ENCODE measurements around the gene PLP2. TPM values are rescaled to one million over a fixed set of nuclear protein-coding genes. Genes with fewer than 3 reads are reported as not detected.

Gene PLP2
- total and polyA plus RNA-seq, 2 of the 13 experiments (the other 11 are each of a cell fraction or from before 2014, with no cell fraction given), result 0.40 to 3.6 TPM

- TF ChIP-seq MXD4 (CRISPR knock-in tag; IDR thresholded peaks at IDR 0.05) (peak; percentile 86), FOXC1 (CRISPR knock-in tag; IDR thresholded peaks at IDR 0.05; ENCODE audit: borderline replicate concordance) (peak; percentile 64; the same call in 1 of the 2 replicates), DNMT3B (CRISPR knock-in tag; conservative IDR thresholded peaks at IDR 0.05) (no peak), ZSCAN9 (CRISPR knock-in tag; IDR thresholded peaks at IDR 0.05; ENCODE audit: borderline replicate concordance) (peak; percentile 95), HDAC2 (CRISPR knock-in tag; IDR thresholded peaks at IDR 0.05) (peak; percentile 89), MAX (IDR thresholded peaks at IDR 0.05) (peak; percentile 87), MIER3 (CRISPR knock-in tag; IDR thresholded peaks at IDR 0.05; ENCODE audit: borderline replicate concordance) (0 out of 2 replicates have a peak, but pooled peaks have one; percentile 29), ZNF766 (CRISPR knock-in tag; IDR thresholded peaks at IDR 0.05; ENCODE audit: borderline replicate concordance) (peak; percentile 80), ZNF567 (CRISPR knock-in tag; IDR thresholded peaks at IDR 0.05; ENCODE audit: borderline replicate concordance) (0 out of 2 replicates have a peak, but pooled peaks have one; percentile 35), HMG20A (CRISPR knock-in tag; IDR thresholded peaks at IDR 0.05; ENCODE audit: borderline replicate concordance) (0 out of 2 replicates have a peak, but pooled peaks have one; percentile 17), ZNF784 (CRISPR knock-in tag; IDR thresholded peaks at IDR 0.05; ENCODE audit: borderline replicate concordance) (peak; percentile 52; the same call in 1 of the 2 replicates), MED1 (CRISPR knock-in tag; IDR thresholded peaks at IDR 0.05) (peak; percentile 68), HBP1 (CRISPR knock-in tag; IDR thresholded peaks at IDR 0.05; ENCODE audit: low read depth) (peak; percentile 90), ZNF232 (CRISPR knock-in tag; IDR thresholded peaks at IDR 0.05; ENCODE audit: borderline replicate concordance) (peak; percentile 74; the same call in 1 of the 2 replicates), GLI4 (CRISPR knock-in tag; IDR thresholded peaks at IDR 0.05; ENCODE audit: borderline replicate concordance) (peak; percentile 52; the same call in 1 of the 2 replicates), RFX1 (IDR thresholded peaks at IDR 0.05) (no peak), RARG (CRISPR knock-in tag; IDR thresholded peaks at IDR 0.05; ENCODE audit: low read depth) (0 out of 2 replicates have a peak, but pooled peaks have one; percentile 39), ZNF121 (CRISPR knock-in tag; IDR thresholded peaks at IDR 0.05) (peak; percentile 38; the same call in 1 of the 2 replicates), SMYD3 (CRISPR knock-in tag; IDR thresholded peaks at IDR 0.05) (no peak)
- TF ChIP-seq, protein P1, sequence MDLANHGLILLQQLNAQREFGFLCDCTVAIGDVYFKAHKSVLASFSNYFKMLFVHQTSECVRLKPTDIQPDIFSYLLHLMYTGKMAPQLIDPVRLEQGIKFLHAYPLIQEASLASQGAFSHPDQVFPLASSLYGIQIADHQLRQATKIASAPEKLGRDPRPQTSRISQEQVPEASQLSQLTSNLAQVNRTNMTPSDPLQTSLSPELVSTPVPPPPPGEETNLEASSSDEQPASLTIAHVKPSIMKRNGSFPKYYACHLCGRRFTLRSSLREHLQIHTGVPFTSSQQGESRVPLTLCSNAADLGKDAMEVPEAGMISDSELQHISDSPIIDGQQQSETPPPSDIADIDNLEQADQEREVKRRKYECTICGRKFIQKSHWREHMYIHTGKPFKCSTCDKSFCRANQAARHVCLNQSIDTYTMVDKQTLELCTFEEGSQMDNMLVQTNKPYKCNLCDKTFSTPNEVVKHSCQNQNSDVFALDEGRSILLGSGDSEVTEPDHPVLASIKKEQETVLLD (CRISPR knock-in tag; IDR thresholded peaks at IDR 0.05; ENCODE audit: low read depth), result peak; percentile 84
- TF ChIP-seq, protein P2, sequence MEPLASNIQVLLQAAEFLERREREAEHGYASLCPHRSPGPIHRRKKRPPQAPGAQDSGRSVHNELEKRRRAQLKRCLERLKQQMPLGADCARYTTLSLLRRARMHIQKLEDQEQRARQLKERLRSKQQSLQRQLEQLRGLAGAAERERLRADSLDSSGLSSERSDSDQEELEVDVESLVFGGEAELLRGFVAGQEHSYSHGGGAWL (CRISPR knock-in tag; IDR thresholded peaks at IDR 0.05), result peak; percentile 78; the same call in 1 of the 2 replicates
- TF ChIP-seq, protein P3, sequence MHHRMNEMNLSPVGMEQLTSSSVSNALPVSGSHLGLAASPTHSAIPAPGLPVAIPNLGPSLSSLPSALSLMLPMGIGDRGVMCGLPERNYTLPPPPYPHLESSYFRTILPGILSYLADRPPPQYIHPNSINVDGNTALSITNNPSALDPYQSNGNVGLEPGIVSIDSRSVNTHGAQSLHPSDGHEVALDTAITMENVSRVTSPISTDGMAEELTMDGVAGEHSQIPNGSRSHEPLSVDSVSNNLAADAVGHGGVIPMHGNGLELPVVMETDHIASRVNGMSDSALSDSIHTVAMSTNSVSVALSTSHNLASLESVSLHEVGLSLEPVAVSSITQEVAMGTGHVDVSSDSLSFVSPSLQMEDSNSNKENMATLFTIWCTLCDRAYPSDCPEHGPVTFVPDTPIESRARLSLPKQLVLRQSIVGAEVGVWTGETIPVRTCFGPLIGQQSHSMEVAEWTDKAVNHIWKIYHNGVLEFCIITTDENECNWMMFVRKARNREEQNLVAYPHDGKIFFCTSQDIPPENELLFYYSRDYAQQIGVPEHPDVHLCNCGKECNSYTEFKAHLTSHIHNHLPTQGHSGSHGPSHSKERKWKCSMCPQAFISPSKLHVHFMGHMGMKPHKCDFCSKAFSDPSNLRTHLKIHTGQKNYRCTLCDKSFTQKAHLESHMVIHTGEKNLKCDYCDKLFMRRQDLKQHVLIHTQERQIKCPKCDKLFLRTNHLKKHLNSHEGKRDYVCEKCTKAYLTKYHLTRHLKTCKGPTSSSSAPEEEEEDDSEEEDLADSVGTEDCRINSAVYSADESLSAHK (CRISPR knock-in tag; IDR thresholded peaks at IDR 0.05; ENCODE audit: borderline replicate concordance), result no peak
These were observed 28.4 kb downstream of the PLP2 start, which contains the start of gene SYP (continued) for GRCh38 chrX:49199906-49200771.
